ENCODE data around the gene RSPO1.

- no peak for TF ChIP-seq YY1 (IDR thresholded peaks at IDR 0.05; ENCODE audit: low read depth)
- no peak for TF ChIP-seq RAD21 (IDR thresholded peaks at IDR 0.05; ENCODE audit: low read depth)
- TF ChIP-seq EP300 (IDR thresholded peaks at IDR 0.05; ENCODE audit: borderline replicate concordance) = no peak
- no peak for TF ChIP-seq REST (IDR thresholded peaks at IDR 0.05; ENCODE audit: low read depth)
- no peak for TF ChIP-seq MAX (IDR thresholded peaks at IDR 0.05)
- no peak for TF ChIP-seq CEBPB (IDR thresholded peaks at IDR 0.05)
- TF ChIP-seq TAF1 (IDR thresholded peaks at IDR 0.05; ENCODE audit: low read depth) = no peak
- TF ChIP-seq NFIC (IDR thresholded peaks at IDR 0.05) = no peak
Observed at GRCh38 chr1:37651803-37652202, 17.1 kb upstream of the RSPO1 start.

Data from Ishikawa (cell line).